Smooth muscle cell (in vitro differentiated cells): ENCODE data around the gene TMEM131. TPM values are rescaled to one million over a fixed set of nuclear protein-coding genes. Genes with fewer than 3 reads are reported as not detected.

Source experiments
- DNase-seq: peaks from one replicate; lab custom pipeline; 2025; ENCODE audit not compliant: unreplicated experiment; lab: John Stamatoyannopoulos, UW
- H2AFZ ChIP-seq: fragments of 200-600 bp; sonication (generic); 2 replicates; pipeline ENCODE4 v1.6.0; 2016; ENCODE audit warnings: antibody characterized with exemption, low read depth, mild to moderate bottlenecking
- H3F3A ChIP-seq: fragments of 200-600 bp; sonication (generic); 2 replicates; pipeline ENCODE4 v1.6.0; 2017; ENCODE audit warnings: antibody characterized with exemption, low read depth
- H3K27ac ChIP-seq: fragments of 200-600 bp; sonication (generic); 2 replicates; pipeline ENCODE4 v1.5.1; 2016; ENCODE audit warnings: low read depth, mild to moderate bottlenecking
- H3K27me3 ChIP-seq: fragments of 200-600 bp; sonication (generic); 2 replicates; pipeline ENCODE4 v1.6.1; 2016; ENCODE audit warnings: low read depth, mild to moderate bottlenecking
- H3K36me3 ChIP-seq: fragments of 200-600 bp; sonication (generic); 2 replicates; pipeline ENCODE4 v1.5.1; 2016; ENCODE audit warnings: low read depth
- H3K4me1 ChIP-seq: fragments of 200-600 bp; sonication (generic); 2 replicates; pipeline ENCODE4 v1.5.1; 2016; ENCODE audit warnings: low read depth
- H3K4me2 ChIP-seq: fragments of 200-600 bp; sonication (generic); 2 replicates; pipeline ENCODE4 v1.6.0; 2016; ENCODE audit warnings: mild to moderate bottlenecking
- H3K4me3 ChIP-seq: fragments of 200-600 bp; sonication (generic); 2 replicates; pipeline ENCODE4 v1.5.1; 2016; ENCODE audit warnings: mild to moderate bottlenecking
- H3K79me2 ChIP-seq: fragments of 200-600 bp; sonication (generic); 2 replicates; pipeline ENCODE4 v1.6.0; 2016; ENCODE audit warnings: low read depth, mild to moderate bottlenecking
- H3K9ac ChIP-seq: fragments of 200-600 bp; sonication (generic); 2 replicates; pipeline ENCODE4 v1.6.0; 2016; ENCODE audit warnings: low read depth
- H3K9me3 ChIP-seq: fragments of 200-600 bp; sonication (generic); replicated peaks from 2 replicates; pipeline ENCODE4 v1.5.1; 2016; ENCODE audit warnings: low read depth
- H4K20me1 ChIP-seq: fragments of 200-600 bp; sonication (generic); 2 replicates; pipeline ENCODE4 v1.6.0; 2016; ENCODE audit warnings: low read depth
- CTCF ChIP-seq: fragments of 200-600 bp; sonication (generic); IDR thresholded peaks from 2 replicates; pipeline ENCODE4 v1.5.1; 2017; ENCODE audit warnings: borderline replicate concordance, mild to moderate bottlenecking, antibody characterized with exemption; ENCODE audit not compliant: insufficient read depth, poor library complexity, severe bottlenecking
- WGBS: methylation state at CpG from one replicate; pipeline ENCODE4 v1.1.7; 2016; ENCODE audit warnings: low lambda C conversion rate; 5-methylcytosine and 5-hydroxymethylcytosine counted together
- polyA plus RNA-seq: library from polyadenylated mRNA; unstranded; fragments of >200 nt; fragmentation: Nextera tagmentation; extraction: Ambion mirVana; gene quantifications from 2 replicates; pipeline ENCODE4 v1.2.1, GENCODE V29; 2016
- total RNA-seq: library from RNA; depleted of rRNA; stranded (reverse); fragments of >200 nt; gene quantifications from 2 replicates; pipeline ENCODE4 v1.2.3, GENCODE V29; 2014

The TMEM131 gene
- total and polyA plus RNA-seq, 2 experiments from 2014 or later: 16.7 to 32.3 TPM

GRCh38 chr2:97734061-97735051, 261.4 kb downstream of the TMEM131 start:
- Histone ChIP-seq H3F3A (no peaks in the 10 kb centered on the region), H3K36me3 (no peaks in the 10 kb centered on the region), H3K4me2 (no peak overlapping the region), H3K4me3 (no peak overlapping the region), H3K4me1 (no peaks in the 10 kb centered on the region), H4K20me1 (no peaks in the 10 kb centered on the region), H3K9me3 (no peaks in the 10 kb centered on the region), H3K9ac (no peak overlapping the region), H3K79me2 (no peaks in the 10 kb centered on the region), H3K27ac (no peak overlapping the region), H3K27me3 (no peaks in the 10 kb centered on the region), H2AFZ (no peak overlapping the region)
- no peak for TF ChIP-seq CTCF
- DNase-seq: no peak
- WGBS: 96% methylated on average over 43 of the region's 44 CpGs

GRCh38 chr2:97733341-97734035, 262.3 kb downstream of the TMEM131 start:
- Histone ChIP-seq H3K4me3 (no peak overlapping the region), H3K9me3 (no peaks in the 10 kb centered on the region), H3K4me1 (no peaks in the 10 kb centered on the region), H3K79me2 (no peaks in the 10 kb centered on the region), H3K36me3 (no peaks in the 10 kb centered on the region), H3K9ac (no peak overlapping the region), H2AFZ (no peak overlapping the region), H3F3A (no peaks in the 10 kb centered on the region), H4K20me1 (no peaks in the 10 kb centered on the region), H3K4me2 (no peak overlapping the region), H3K27me3 (no peaks in the 10 kb centered on the region), H3K27ac (no peak overlapping the region)
- 93% methylated on average over 20 of the region's 20 CpGs for WGBS
- TF ChIP-seq CTCF: no peak
- no peak for DNase-seq

GRCh38 chr2:97732436-97733340, 263.1 kb downstream of the TMEM131 start:
- Histone ChIP-seq H3K36me3 (no peaks in the 10 kb centered on the region), H3K9ac (no peak overlapping the region), H3F3A (no peaks in the 10 kb centered on the region), H3K9me3 (no peaks in the 10 kb centered on the region), H3K79me2 (no peaks in the 10 kb centered on the region), H3K27ac (no peak overlapping the region), H3K4me2 (no peak overlapping the region), H4K20me1 (no peaks in the 10 kb centered on the region), H3K4me3 (no peak overlapping the region), H3K4me1 (no peaks in the 10 kb centered on the region), H3K27me3 (no peaks in the 10 kb centered on the region), H2AFZ (no peak overlapping the region)
- no peak for DNase-seq
- no peak for TF ChIP-seq CTCF
- 95% methylated on average over 24 of the region's 28 CpGs for WGBS
